Stimulated activated CD8-positive, alpha-beta memory T cell treated with anti-CD3 and anti-CD28 coated beads, Interleukin-15, amount 100 ng/mL, for 1 hour (primary cell): ENCODE results near the gene RAB25.

ENCODE experiments used
- DNase-seq: peaks from one replicate; pipeline ENCODE4 v3.0.0-alpha.2; 2020; ENCODE audit warnings: low read depth

Gene RAB25

DNA sequence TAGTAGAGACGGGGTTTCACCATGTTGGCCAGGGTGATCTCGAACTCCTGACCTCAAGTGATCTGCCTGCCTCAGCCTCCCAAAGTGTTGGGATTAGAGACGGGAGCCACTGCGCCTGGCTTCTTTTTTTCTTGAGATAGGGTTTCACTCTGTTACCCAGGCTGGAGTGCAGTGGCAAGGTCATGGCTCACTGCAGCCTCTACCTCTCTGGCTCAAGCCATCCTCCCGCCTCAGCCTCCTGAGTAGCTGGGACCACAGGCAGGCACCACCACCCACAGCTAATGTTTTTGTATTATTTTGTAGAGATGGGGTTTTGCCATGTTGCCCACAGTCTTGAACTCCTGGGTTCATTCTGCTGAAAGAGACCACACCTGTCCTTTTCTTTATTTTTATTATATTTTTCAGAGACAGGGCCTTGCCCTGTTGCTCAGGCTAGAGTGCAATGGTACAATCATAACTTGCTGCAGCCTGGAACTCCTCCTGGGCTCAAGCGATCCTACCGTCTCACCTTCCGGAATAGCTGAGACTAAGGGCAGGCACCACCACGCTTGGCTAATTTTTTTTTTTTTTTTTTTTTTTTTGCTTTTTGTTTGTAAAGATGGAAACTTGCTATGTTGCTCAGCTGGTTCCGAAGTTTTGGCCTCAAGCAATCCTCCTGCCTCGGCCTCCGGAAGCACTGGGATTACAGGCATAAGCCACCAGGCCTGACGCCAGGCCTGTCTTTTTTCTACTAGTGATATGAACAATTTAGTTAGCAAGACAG lies 56.6 kb downstream of the RAB25 start:
- no peak for DNase-seq

DNA sequence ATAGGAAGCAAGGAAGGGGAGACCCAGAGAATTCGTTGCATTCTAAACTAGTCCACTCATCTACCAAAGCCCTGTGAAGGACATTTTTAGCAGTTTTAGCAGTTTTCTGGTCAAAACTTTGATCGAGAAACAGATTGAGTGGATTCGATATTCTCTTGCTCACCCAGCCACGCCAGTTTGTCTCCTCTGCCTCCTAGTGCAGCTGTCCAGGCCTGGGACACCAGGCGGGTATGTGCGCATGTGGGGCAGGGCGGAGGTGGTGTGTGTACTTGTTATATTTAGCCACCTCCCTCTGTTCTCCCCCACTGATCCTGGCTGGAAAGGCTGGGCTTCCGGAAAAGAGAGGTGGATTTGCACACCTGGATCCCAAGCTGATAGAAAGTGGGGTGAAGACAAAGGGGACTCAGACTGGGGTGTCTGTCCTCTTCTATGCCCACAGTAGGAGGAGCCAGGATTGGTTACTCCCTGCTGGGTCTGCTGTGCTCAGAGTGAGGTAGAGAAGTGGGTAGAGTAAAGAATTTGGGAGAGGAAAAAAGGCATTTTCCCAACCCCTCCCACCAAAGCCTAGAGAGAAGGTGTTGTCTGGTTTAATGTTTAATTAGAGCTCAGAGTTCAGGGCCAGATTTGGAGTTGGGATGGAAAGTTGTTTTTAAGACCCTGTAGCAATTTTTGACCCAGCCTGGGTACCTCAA lies 57.4 kb downstream of the RAB25 start:
- DNase-seq, result no peak

DNA sequence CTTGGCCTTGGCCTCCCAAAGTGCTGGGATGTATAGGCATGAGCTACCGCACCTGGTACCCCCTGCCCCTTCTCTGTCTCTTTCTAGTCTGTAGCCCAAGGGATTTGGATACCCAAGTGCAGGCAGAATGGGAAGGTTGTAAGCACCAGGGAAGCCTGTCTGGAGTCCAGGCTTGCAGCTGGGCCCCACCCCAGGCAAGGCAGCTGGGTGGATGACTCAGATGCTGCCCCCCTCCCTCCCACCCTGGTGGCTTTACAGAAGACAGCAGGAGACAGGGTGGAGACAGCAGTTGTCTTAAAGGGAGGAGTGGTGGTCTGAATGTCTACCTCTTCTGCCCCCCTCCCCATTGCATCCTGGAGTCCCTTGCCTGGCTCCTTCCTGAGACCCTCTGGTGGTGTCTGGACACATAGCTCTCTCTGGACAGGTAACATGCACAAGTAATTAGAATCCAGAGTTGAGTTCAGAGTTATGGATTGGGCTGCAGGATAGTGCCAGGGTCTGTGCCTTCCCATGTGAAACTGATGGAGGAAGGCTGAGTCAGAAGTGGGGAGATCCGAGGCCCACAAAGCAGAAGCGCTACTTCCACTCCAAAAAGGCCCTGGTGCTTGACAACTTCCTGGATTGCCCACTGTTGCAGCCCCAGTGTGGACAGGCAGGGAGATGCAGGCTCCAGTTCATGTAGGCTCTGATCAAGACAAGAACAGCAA lies 58.7 kb downstream of the RAB25 start:
- no peak for DNase-seq
